ENCODE measurements around the gene DAZL. TPM values are rescaled to one million over a fixed set of nuclear protein-coding genes. Genes with fewer than 3 reads are reported as not detected.

Gene DAZL
- total RNA-seq, result not detected in 2 replicates

GRCh38 chr3:16604887-16605602, at the start of gene DAZL:
Gene DAZL (minus strand): TSS chr3:16605423. CDS start chr3:16605205, 218 bp downstream.

Other genes with a start within 250 kb of the DAZL start
- 22.1 and 29.3 TPM in 2 replicates for gene RFTN1, start 91.7 kb downstream of the DAZL start, total RNA-seq

Data from epithelial cell of umbilical artery (primary cell).